Mesendoderm (in vitro differentiated cells): ENCODE data around the gene MALAT1.

Experiments used
- DNase-seq: peaks from one replicate; pipeline ENCODE4 v3.0.0; 2013
- H2AK5ac ChIP-seq: 2 replicates; pipeline ENCODE4 v1.6.1; 2013; ENCODE audit warnings: low read length, inconsistent platforms
- H2BK120ac ChIP-seq: 2 replicates; pipeline ENCODE4 v1.6.1; 2013; ENCODE audit warnings: low read depth, mild to moderate bottlenecking, low read length, moderate library complexity, mixed read lengths
- H2BK15ac ChIP-seq: replicated peaks from 2 replicates; pipeline ENCODE4 v1.6.1; 2013; ENCODE audit warnings: low read depth, mild to moderate bottlenecking, moderate library complexity
- H2BK5ac ChIP-seq: 2 replicates; pipeline ENCODE4 v1.6.1; 2013; ENCODE audit warnings: low read length, inconsistent platforms
- H3K18ac ChIP-seq: 2 replicates; pipeline ENCODE4 v1.6.1; 2013; ENCODE audit warnings: mild to moderate bottlenecking, low read length, mixed read lengths
- H3K23ac ChIP-seq: one replicate; pipeline ENCODE4 v1.6.1; 2013; ENCODE audit warnings: low read length
- H3K27ac ChIP-seq: 2 replicates; pipeline ENCODE4 v1.5.1; 2013; ENCODE audit warnings: low read depth, mild to moderate bottlenecking, inconsistent platforms, low read length, moderate library complexity
- H3K27me3 ChIP-seq: 2 replicates; pipeline ENCODE4 v1.6.1; 2013; ENCODE audit warnings: low read length, control low read depth, mild to moderate bottlenecking, inconsistent platforms; ENCODE audit not compliant: insufficient read depth, poor library complexity
- H3K36me3 ChIP-seq: 2 replicates; pipeline ENCODE4 v1.6.1; 2013; ENCODE audit warnings: low read length, inconsistent platforms; ENCODE audit not compliant: control insufficient read depth, insufficient read depth
- H3K4ac ChIP-seq: one replicate; pipeline ENCODE4 v1.6.1; 2013; ENCODE audit warnings: low read depth, mild to moderate bottlenecking, low read length, moderate library complexity
- H3K4me1 ChIP-seq: 2 replicates; pipeline ENCODE4 v1.6.1; 2013; ENCODE audit warnings: low read depth, low read length, inconsistent platforms; ENCODE audit not compliant: control insufficient read depth
- H3K4me2 ChIP-seq: 2 replicates; pipeline ENCODE4 v1.6.1; 2013; ENCODE audit warnings: low read length
- H3K4me3 ChIP-seq: 2 replicates; pipeline ENCODE4 v1.5.1; 2013; ENCODE audit warnings: mild to moderate bottlenecking, low read length
- H3K56ac ChIP-seq: one replicate; pipeline ENCODE4 v1.6.1; 2013; ENCODE audit warnings: low read length
- H3K79me1 ChIP-seq: 2 replicates; pipeline ENCODE4 v1.6.1; 2013; ENCODE audit warnings: low read length, inconsistent platforms
- H3K79me2 ChIP-seq: 2 replicates; pipeline ENCODE4 v1.6.1; 2013; ENCODE audit warnings: mild to moderate bottlenecking, low read length; ENCODE audit not compliant: control insufficient read depth, insufficient read depth
- H3K9ac ChIP-seq: 2 replicates; pipeline ENCODE4 v1.6.1; 2013; ENCODE audit warnings: low read length, inconsistent platforms
- H4K5ac ChIP-seq: one replicate; pipeline ENCODE4 v1.6.1; 2013; ENCODE audit warnings: low read length
- H4K8ac ChIP-seq: one replicate; pipeline ENCODE4 v1.6.1; 2013; ENCODE audit warnings: low read depth, mild to moderate bottlenecking, control low read depth, low read length, moderate library complexity
- WGBS: extraction: QIAGEN DNeasy Blood & Tissue Kit; methylation state at CpG from one replicate; pipeline ENCODE4 v1.1.7; 2013; ENCODE audit warnings: low lambda C conversion rate, missing lambda C conversion rate; ENCODE audit not compliant: insufficient coverage; ENCODE audit errors: extremely low coverage; 5-methylcytosine and 5-hydroxymethylcytosine counted together

MALAT1 gene

DNA sequence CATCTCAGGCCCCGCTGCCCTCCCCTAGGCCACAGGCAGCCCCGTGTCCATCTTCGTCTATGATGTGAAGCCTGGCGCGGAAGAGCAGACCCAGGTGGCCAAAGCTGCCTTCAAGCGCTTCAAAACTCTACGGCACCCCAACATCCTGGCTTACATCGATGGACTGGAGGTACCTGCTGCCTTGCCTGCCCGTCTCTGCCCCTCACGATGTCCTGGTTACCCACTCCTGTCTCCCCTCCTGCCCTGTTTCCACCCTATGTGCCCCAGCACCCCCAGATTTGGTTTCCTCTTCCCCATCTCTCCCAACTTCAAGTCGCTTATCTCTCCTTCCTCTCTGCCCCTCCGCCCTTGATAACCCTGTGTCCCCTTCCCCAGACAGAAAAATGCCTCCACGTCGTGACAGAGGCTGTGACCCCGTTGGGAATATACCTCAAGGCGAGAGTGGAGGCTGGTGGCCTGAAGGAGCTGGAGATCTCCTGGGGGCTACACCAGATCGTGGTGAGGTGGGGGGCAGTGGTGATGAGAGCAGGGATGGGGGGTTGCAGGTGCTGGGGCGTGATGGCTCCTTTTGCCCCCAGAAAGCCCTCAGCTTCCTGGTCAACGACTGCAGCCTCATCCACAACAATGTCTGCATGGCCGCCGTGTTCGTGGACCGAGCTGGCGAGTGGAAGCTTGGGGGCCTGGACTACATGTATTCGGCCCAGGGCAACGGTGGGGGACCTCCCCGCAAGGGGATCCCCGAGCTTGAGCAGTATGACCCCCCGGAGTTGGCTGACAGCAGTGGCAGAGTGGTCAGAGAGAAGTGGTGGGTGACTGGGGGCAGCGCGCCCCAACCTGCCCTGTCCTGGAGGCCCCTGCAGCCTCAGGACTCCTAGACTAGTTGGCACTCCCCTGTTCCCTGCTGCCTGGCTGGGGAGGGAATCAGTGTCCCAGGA is 27.0 kb downstream of the MALAT1 start:
- Histone ChIP-seq H3K18ac (peak overlapping the region; percentile 72), H3K27me3 (no peaks in the 10 kb centered on the region), H3K36me3 (peaks cover 2% of the 10 kb centered on the region), H3K79me1 (peaks cover 10% of the 10 kb centered on the region), H2BK120ac (no peak overlapping the region), H3K9ac (peak overlapping the region; percentile 84), H3K4me1 (no peaks in the 10 kb centered on the region), H4K5ac (no peak overlapping the region), H2AK5ac (peak overlapping the region; percentile 28), H3K27ac (no peak overlapping the region), H2BK15ac (no peak overlapping the region), H3K4ac (no peak overlapping the region), H3K79me2 (peaks cover 5% of the 10 kb centered on the region), H3K23ac (peak overlapping the region; percentile 7), H4K8ac (no peak overlapping the region), H3K56ac (peak overlapping the region; percentile 91), H3K4me2 (peak overlapping the region; percentile 60), H3K4me3 (peak overlapping the region; percentile 87), H2BK5ac (no peak overlapping the region)
- no peak for DNase-seq
- WGBS = no CpG with 5 or more reads among the region's 31 CpGs

DNA sequence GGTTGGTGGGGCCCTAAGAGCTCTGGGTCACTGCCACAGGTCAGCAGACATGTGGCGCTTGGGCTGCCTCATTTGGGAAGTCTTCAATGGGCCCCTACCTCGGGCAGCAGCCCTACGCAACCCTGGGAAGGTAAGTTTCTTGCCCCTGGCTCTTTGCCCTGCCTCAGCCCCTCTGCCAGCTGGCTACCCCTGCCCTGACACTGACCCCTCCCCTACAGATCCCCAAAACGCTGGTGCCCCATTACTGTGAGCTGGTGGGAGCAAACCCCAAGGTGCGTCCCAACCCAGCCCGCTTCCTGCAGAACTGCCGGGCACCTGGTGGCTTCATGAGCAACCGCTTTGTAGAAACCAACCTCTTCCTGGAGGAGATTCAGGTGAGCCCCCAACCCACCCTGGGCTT is 27.9 kb downstream of the MALAT1 start:
- H2AK5ac ChIP-seq = no peak overlapping the region
- no peak overlapping the region for H3K56ac ChIP-seq
- no peak overlapping the region for H4K5ac ChIP-seq
- no CpG with 5 or more reads among the region's 8 CpGs for WGBS
- H3K9ac ChIP-seq = no peak overlapping the region
- H3K18ac ChIP-seq = no peak overlapping the region
- H3K4me1 ChIP-seq = no peaks in the 10 kb centered on the region
- H2BK120ac ChIP-seq = no peak overlapping the region
- no peak overlapping the region for H2BK5ac ChIP-seq
- peaks cover 5% of the 10 kb centered on the region for H3K79me2 ChIP-seq
- no peak overlapping the region for H2BK15ac ChIP-seq
- no peak for DNase-seq
- no peak overlapping the region for H3K27ac ChIP-seq
- H3K36me3 ChIP-seq = peaks cover 6% of the 10 kb centered on the region
- H4K8ac ChIP-seq = no peak overlapping the region
- H3K4me2 ChIP-seq = no peak overlapping the region
- no peaks in the 10 kb centered on the region for H3K27me3 ChIP-seq
- H3K4me3 ChIP-seq = no peak overlapping the region
- H3K23ac ChIP-seq = no peak overlapping the region
- H3K79me1 ChIP-seq = peaks cover 10% of the 10 kb centered on the region
- H3K4ac ChIP-seq = no peak overlapping the region

DNA sequence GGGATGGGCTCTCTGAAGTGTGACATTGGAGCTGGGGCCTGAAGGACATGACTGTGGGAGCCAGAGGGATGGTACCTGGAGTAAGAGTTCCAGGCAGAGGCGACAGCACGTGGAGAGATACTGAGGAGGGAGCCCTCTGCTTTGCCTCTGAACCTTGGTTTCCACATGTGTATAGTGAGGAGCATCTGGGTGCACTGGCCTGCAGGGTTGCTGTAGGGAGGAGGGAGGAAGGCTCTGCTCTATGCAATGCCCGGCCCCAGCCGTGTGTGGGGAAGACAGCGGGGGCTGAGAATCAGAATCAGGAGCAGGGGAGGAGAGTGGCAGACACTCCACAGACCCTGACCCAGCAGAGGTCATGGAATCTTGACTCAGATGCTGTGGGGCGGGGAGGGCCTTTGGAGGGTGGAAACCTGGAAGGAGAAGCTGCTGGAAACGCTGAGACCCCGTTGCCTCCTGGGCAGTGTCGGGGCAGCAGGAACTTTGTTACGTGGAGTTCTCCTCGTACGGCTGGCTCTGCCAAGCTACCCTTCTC is 30.0 kb downstream of the MALAT1 start:
- H3K27ac ChIP-seq = no peak overlapping the region
- H3K56ac ChIP-seq = no peak overlapping the region
- no peak overlapping the region for H3K23ac ChIP-seq
- H4K8ac ChIP-seq = no peak overlapping the region
- no peak for DNase-seq
- peaks cover 5% of the 10 kb centered on the region for H3K79me2 ChIP-seq
- H3K4me1 ChIP-seq = no peaks in the 10 kb centered on the region
- H3K18ac ChIP-seq = no peak overlapping the region
- no peak overlapping the region for H2BK5ac ChIP-seq
- peaks cover 12% of the 10 kb centered on the region for H3K36me3 ChIP-seq
- H2AK5ac ChIP-seq = no peak overlapping the region
- no peak overlapping the region for H3K4me3 ChIP-seq
- peaks cover 10% of the 10 kb centered on the region for H3K79me1 ChIP-seq
- no peak overlapping the region for H2BK15ac ChIP-seq
- H2BK120ac ChIP-seq = no peak overlapping the region
- H3K27me3 ChIP-seq = no peaks in the 10 kb centered on the region
- no peak overlapping the region for H3K4me2 ChIP-seq
- H4K5ac ChIP-seq = no peak overlapping the region
- no peak overlapping the region for H3K9ac ChIP-seq
- no CpG with 5 or more reads among the region's 12 CpGs for WGBS
- no peak overlapping the region for H3K4ac ChIP-seq

DNA sequence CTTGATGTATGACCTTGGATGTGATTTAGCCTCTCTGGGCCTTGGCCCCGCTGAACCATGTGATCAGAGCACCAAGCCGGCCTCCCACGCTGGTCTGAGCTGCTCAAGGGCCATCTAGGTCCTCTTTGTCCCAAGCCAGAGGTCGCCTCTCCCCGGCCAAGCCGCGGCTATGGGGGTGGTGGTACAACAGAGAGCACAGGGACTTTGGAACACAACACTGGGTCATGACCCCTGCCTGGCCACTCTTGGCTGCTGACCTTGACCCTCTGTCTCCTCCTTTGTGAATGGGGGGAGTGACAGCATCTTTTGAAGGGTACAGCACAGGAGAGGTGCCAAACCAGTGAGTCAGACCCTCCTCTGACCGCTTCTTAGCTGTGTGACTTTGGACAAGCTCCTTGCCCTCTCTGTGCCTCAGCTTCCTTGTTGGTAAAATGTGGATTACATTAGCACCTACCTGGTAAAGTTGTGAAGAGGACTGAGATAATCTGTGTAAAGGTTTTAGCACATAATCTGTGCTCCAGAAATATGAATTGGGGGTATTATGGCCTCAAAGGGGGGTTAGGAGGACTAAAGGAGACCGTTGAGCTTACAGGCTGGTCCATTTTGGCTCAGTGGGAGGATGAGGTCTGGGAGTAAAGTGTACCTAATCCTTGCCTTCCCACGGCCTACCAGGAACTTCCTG is 30.8 kb downstream of the MALAT1 start:
- Histone ChIP-seq H3K4me2 (no peak overlapping the region), H3K27ac (no peak overlapping the region), H3K79me2 (peaks cover 5% of the 10 kb centered on the region), H3K4me3 (no peak overlapping the region), H4K8ac (no peak overlapping the region), H3K36me3 (peaks cover 12% of the 10 kb centered on the region), H2BK120ac (no peak overlapping the region), H2AK5ac (no peak overlapping the region), H3K79me1 (peaks cover 10% of the 10 kb centered on the region), H4K5ac (no peak overlapping the region), H3K4me1 (no peaks in the 10 kb centered on the region), H3K27me3 (no peaks in the 10 kb centered on the region), H3K9ac (no peak overlapping the region), H3K4ac (no peak overlapping the region), H2BK5ac (no peak overlapping the region), H3K56ac (no peak overlapping the region), H2BK15ac (no peak overlapping the region), H3K18ac (no peak overlapping the region), H3K23ac (no peak overlapping the region)
- WGBS = no CpG with 5 or more reads among the region's 10 CpGs
- no peak for DNase-seq

DNA sequence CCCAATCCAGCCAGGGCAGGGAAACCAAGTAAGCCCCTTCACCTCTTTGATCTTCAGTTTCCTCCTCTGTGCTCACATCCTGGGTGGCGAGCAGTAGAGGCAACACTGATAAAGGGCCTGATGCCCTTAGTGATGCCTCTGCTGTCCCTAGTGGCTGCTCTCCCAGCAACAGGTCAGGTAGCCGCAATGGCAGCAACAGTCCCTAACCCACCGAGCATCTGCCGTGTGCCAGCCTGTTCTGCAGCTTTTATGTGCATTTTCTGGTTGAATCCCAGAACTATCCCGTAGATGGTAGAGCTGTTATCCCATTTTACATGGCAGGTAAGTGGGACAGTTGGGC is 31.3 kb downstream of the MALAT1 start:
- Histone ChIP-seq H3K27me3 (no peaks in the 10 kb centered on the region), H3K4me2 (no peak overlapping the region), H4K5ac (no peak overlapping the region), H2BK5ac (no peak overlapping the region), H3K4ac (no peak overlapping the region), H3K23ac (no peak overlapping the region), H2BK120ac (no peak overlapping the region), H3K79me2 (peaks cover 5% of the 10 kb centered on the region), H3K18ac (no peak overlapping the region), H3K79me1 (peaks cover 10% of the 10 kb centered on the region), H3K56ac (no peak overlapping the region), H2AK5ac (no peak overlapping the region), H3K9ac (no peak overlapping the region), H3K4me3 (no peak overlapping the region), H3K4me1 (no peaks in the 10 kb centered on the region), H4K8ac (no peak overlapping the region), H3K36me3 (peaks cover 12% of the 10 kb centered on the region), H3K27ac (no peak overlapping the region), H2BK15ac (no peak overlapping the region)
- WGBS = no CpG with 5 or more reads among the region's 5 CpGs
- peak; percentile 68 for DNase-seq
